Skeletal muscle tissue (tissue), 4 donors: ENCODE results near the gene EPX. TPM values are rescaled to one million over a fixed set of nuclear protein-coding genes. Genes with fewer than 3 reads are reported as not detected.

Experiments used
- H3K27ac ChIP-seq: one replicate; pipeline ENCODE4 v1.7.0; 2013; ENCODE audit warnings: mild to moderate bottlenecking, low read depth, low read length, inconsistent platforms
- H3K27me3 ChIP-seq, 3 donors: one replicate each; pipeline ENCODE4 v1.7.0; 2013; ENCODE audit warnings: low read length in 3 of 3; ENCODE audit not compliant: control insufficient read depth in 3 of 3, insufficient read depth in 3 of 3
- H3K36me3 ChIP-seq, 3 donors: one replicate each; pipeline ENCODE4 v1.7.0; 2013; ENCODE audit warnings: low read length in 3 of 3; ENCODE audit not compliant: control insufficient read depth in 3 of 3, insufficient read depth in 3 of 3
- H3K4me1 ChIP-seq, 3 donors: one replicate each; pipeline ENCODE4 v1.7.0; 2013; ENCODE audit warnings: low read length in 3 of 3, mild to moderate bottlenecking in 3 of 3; ENCODE audit not compliant: control insufficient read depth in 3 of 3, insufficient read depth in 3 of 3
- H3K4me3 ChIP-seq, 3 donors: one replicate each; pipeline ENCODE4 v1.7.0; 2013; ENCODE audit warnings: low read length in 3 of 3
- H3K9ac ChIP-seq, 3 donors: one replicate each; pipeline ENCODE4 v1.7.0; 2013; ENCODE audit warnings: low read length in 3 of 3, mild to moderate bottlenecking in 3 of 3, moderate library complexity in 2 of 3, low read depth in 1 of 3
- H3K9me3 ChIP-seq, 3 donors: one replicate each; pipeline ENCODE4 v1.7.0; 2013; ENCODE audit warnings: low read length in 3 of 3; ENCODE audit not compliant: control insufficient read depth in 3 of 3
- total RNA-seq: library from RNA; depleted of rRNA; stranded (reverse); fragments of >200 nt; gene quantifications from one replicate; pipeline ENCODE4 v1.2.3, GENCODE V29; 2014
- donor health status: Osteomylitis.

The EPX gene
- total RNA-seq, 1 donor from 2014 or later, result 0.52 TPM

DNA sequence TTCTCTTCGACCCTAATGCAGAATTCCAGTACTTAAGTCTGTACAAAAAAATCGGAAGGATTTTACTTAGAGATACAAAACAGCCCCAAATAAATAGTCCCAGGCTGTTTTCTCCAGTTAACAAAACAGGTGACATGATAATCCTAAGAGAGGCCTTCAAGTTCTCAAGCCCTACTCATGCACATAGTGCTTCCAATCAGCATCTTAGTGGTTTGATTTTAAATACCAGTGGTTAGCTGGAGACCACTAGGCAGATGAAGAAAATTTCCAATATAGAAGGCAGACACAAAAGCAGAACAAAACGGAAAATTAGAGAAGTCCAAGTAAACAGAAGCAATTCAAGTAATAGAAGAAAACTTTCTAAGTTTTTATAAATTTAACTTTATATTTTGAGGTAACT is 31.0 kb upstream of the EPX start:
- H3K4me1 ChIP-seq, result peaks cover 7 to 9% (median 8%) of the 10 kb centered on the region in 3 donors
- H3K27me3 ChIP-seq, result peaks cover 14 to 30% (median 19%) of the 10 kb centered on the region in 3 donors

GRCh38 chr17:58165981-58166380 is 26.5 kb upstream of the EPX start:
- no peaks in the 10 kb centered on the region for H3K9me3 ChIP-seq
- no peak overlapping the region for H3K4me3 ChIP-seq
- no peaks in the 10 kb centered on the region for H3K36me3 ChIP-seq
- H3K4me1 ChIP-seq, result no peaks in the 10 kb centered on the region
- H3K9ac ChIP-seq, result no peak overlapping the region
- no peak overlapping the region for H3K27ac ChIP-seq
- peaks cover 3 to 19% (median 6%) of the 10 kb centered on the region in 3 donors for H3K27me3 ChIP-seq

More for the DNA sequence above, 31.0 kb upstream of the EPX start:
- Histone ChIP-seq H3K9me3 (no peaks in the 10 kb centered on the region), H3K9ac (no peak overlapping the region), H3K36me3 (no peaks in the 10 kb centered on the region), H3K4me3 (no peak overlapping the region), H3K27ac (no peak overlapping the region)

- H3K9ac ChIP-seq, result no peak within 1 kb of the TSS
- no peak within 1 kb of the TSS for H3K27ac ChIP-seq
- H3K4me1 ChIP-seq, result no peaks in the 10 kb centered on the region
- no peak within 1 kb of the TSS for H3K4me3 ChIP-seq
- H3K36me3 ChIP-seq, result no peaks in the 10 kb centered on the region
- H3K27me3 ChIP-seq, result peaks cover 3 to 19% (median 6%) of the 10 kb centered on the region in 3 donors
- H3K9me3 ChIP-seq, result no peaks in the 10 kb centered on the region
Observed at GRCh38 chr17:58166682-58167081, 25.8 kb upstream of the EPX start, which contains the start of gene OR4D2. OR4D2 (plus strand) TSS chr17:58166982; CDS start chr17:58169656, 2,674 bp downstream.

- Histone ChIP-seq H3K4me1 (no peaks in the 10 kb centered on the region), H3K9ac (no peak overlapping the region), H3K27me3 (peaks cover 3 to 15% (median 6%) of the 10 kb centered on the region in 3 donors), H3K4me3 (no peak overlapping the region), H3K36me3 (no peaks in the 10 kb centered on the region), H3K9me3 (no peaks in the 10 kb centered on the region), H3K27ac (no peak overlapping the region)
Observed at GRCh38 chr17:58170622-58171021, 21.9 kb upstream of the EPX start.

GRCh38 chr17:58172369-58173071 is 20.0 kb upstream of the EPX start:
- Histone ChIP-seq H3K36me3 (no peaks in the 10 kb centered on the region), H3K4me1 (no peaks in the 10 kb centered on the region), H3K27me3 (peaks cover 5 to 7% (median 6%) of the 10 kb centered on the region in 3 donors)

DNA sequence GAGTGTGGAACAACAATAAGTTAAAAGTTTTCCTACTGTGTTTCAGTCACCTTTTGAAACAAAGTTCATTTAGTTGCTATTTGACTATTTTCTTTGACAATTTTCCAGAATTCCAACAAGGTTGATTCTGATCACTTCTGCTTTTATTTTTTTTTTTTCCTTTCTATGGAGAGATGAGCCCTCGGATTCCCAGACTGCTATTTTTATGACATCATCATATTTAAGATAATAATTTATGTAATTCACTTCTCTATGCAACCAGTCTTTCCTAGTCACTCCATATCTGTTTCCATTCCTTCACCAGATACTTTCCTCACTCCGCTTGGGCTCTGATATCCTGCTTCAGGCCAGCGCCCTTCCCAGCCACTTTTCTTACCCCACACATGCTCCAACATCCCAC is 17.7 kb upstream of the EPX start:
- Histone ChIP-seq H3K9ac (no peak overlapping the region), H3K27ac (no peak overlapping the region), H3K4me3 (no peak overlapping the region), H3K4me1 (no peaks in the 10 kb centered on the region), H3K27me3 (peaks cover 5 to 7% (median 6%) of the 10 kb centered on the region in 3 donors), H3K36me3 (no peaks in the 10 kb centered on the region), H3K9me3 (no peaks in the 10 kb centered on the region)

More at GRCh38 chr17:58172369-58173071, 20.0 kb upstream of the EPX start:
- no peak overlapping the region for H3K4me3 ChIP-seq
- no peak overlapping the region for H3K27ac ChIP-seq
- no peak overlapping the region for H3K9ac ChIP-seq
- H3K9me3 ChIP-seq, result no peaks in the 10 kb centered on the region

- H3K4me1 ChIP-seq, result no peaks in the 10 kb centered on the region
- H3K9ac ChIP-seq, result no peak overlapping the region
- no peak overlapping the region for H3K4me3 ChIP-seq
- H3K36me3 ChIP-seq, result no peaks in the 10 kb centered on the region
- peaks cover 0 to 10% (median 6%) of the 10 kb centered on the region in 3 donors for H3K27me3 ChIP-seq
- H3K9me3 ChIP-seq, result no peaks in the 10 kb centered on the region
- H3K27ac ChIP-seq, result no peak overlapping the region
Observed at GRCh38 chr17:58176200-58176599, 16.3 kb upstream of the EPX start.

GRCh38 chr17:58181796-58182195 is 10.7 kb upstream of the EPX start:
- Histone ChIP-seq H3K27ac (no peak overlapping the region), H3K4me3 (no peak overlapping the region), H3K4me1 (peaks cover 0 to 3% (median 2%) of the 10 kb centered on the region in 3 donors), H3K9ac (no peak overlapping the region), H3K9me3 (no peaks in the 10 kb centered on the region), H3K27me3 (peaks cover 0 to 4% (median 4%) of the 10 kb centered on the region in 3 donors), H3K36me3 (no peaks in the 10 kb centered on the region)

- Histone ChIP-seq H3K27ac (no peak overlapping the region), H3K36me3 (no peaks in the 10 kb centered on the region), H3K4me3 (no peak overlapping the region), H3K9ac (no peak overlapping the region), H3K27me3 (peaks cover 3 to 8% (median 7%) of the 10 kb centered on the region in 3 donors), H3K4me1 (peaks cover 0 to 3% (median 2%) of the 10 kb centered on the region in 3 donors), H3K9me3 (no peaks in the 10 kb centered on the region)
Observed at GRCh38 chr17:58183514-58183913, 9.0 kb upstream of the EPX start.

- no peak overlapping the region for H3K9ac ChIP-seq
- peaks cover under 1 to 3% (median 2%) of the 10 kb centered on the region in 3 donors for H3K4me1 ChIP-seq
- no peaks in the 10 kb centered on the region for H3K36me3 ChIP-seq
- H3K27me3 ChIP-seq, result peaks cover 3 to 10% (median 8%) of the 10 kb centered on the region in 3 donors
- no peaks in the 10 kb centered on the region for H3K9me3 ChIP-seq
- no peak overlapping the region for H3K27ac ChIP-seq
- H3K4me3 ChIP-seq, result no peak overlapping the region
Observed at GRCh38 chr17:58184308-58184985, 8.1 kb upstream of the EPX start.
